GM13977 (cell line): ENCODE data around the gene PLB1.

Experiments used
- DNase-seq: peaks from one replicate; pipeline ENCODE4 v3.0.0; 2012; ENCODE audit warnings: low spot score
- CTCF ChIP-seq: IDR thresholded peaks from 2 replicates; pipeline ENCODE4 v1.5.1; 2012; ENCODE audit warnings: mild to moderate bottlenecking, control low read depth; ENCODE audit not compliant: insufficient read depth; ENCODE audit errors: extremely low read depth, missing control alignments
- in situ Hi-C: fragments of 300-500 bp; cut with MboI; formaldehyde crosslinking; loops from one replicate; pipeline ENCODE4 v1.12.0; 2022; ENCODE audit warnings: low sequenced_read_pairs, low pct_unique_long_range_greater_than_20kb, mixed read lengths, inconsistent platforms; ENCODE audit not compliant: unreplicated experiment

The PLB1 gene

GRCh38 chr2:28623582-28624405 is 127.9 kb downstream of the PLB1 start:
- no peak for DNase-seq
- in situ Hi-C loops, result no loop called here
- no peak for TF ChIP-seq CTCF

- in situ Hi-C loops, result no loop called here
Measured at GRCh38 chr2:28624436-28624792, 128.6 kb downstream of the PLB1 start.

GRCh38 chr2:28624793-28625701 is 129.2 kb downstream of the PLB1 start:
- in situ Hi-C loops, result no loop called here
- no peak for TF ChIP-seq CTCF

More at GRCh38 chr2:28624436-28624792, 128.6 kb downstream of the PLB1 start:
- TF ChIP-seq CTCF, result no peak
- DNase-seq, result no peak

GRCh38 chr2:28626376-28626775 is 130.5 kb downstream of the PLB1 start:
- in situ Hi-C loops, result no loop called here
- no peak for DNase-seq
- no peak for TF ChIP-seq CTCF

More at GRCh38 chr2:28624793-28625701, 129.2 kb downstream of the PLB1 start:
- DNase-seq, result peak; percentile 49

GRCh38 chr2:28626891-28627421 is 131.1 kb downstream of the PLB1 start:
- no peak for DNase-seq
- in situ Hi-C loops, result no loop called here
- no peak for TF ChIP-seq CTCF

- no peak for DNase-seq
- in situ Hi-C loops, result no loop called here
- no peak for TF ChIP-seq CTCF
Measured at GRCh38 chr2:28627722-28628480, 132.0 kb downstream of the PLB1 start.
